Measurements from ENCODE around the gene B4GALT2. TPM values are rescaled to one million over a fixed set of nuclear protein-coding genes. Genes with fewer than 3 reads are reported as not detected.
A peak's percentile ranks its signal among the peaks of the same experiment; 100 is the strongest.

B4GALT2 gene
- total and polyA plus RNA-seq, 9 of the 15 experiments (the other 6 are each of a cell fraction or from before 2014, with no cell fraction given): 1.3 to 86.8 (median 43.8) TPM

GRCh38 chr1:43934101-43934985 is 44.7 kb upstream of the B4GALT2 start (continued):
- TF ChIP-seq ETS1 (conservative IDR thresholded peaks at IDR 0.05; ENCODE audit: control insufficient read depth, low read depth, low read length): 0 out of 2 replicates have a peak, but pooled peaks have one; percentile 26
- TF ChIP-seq HNRNPLL (IDR thresholded peaks at IDR 0.05; ENCODE audit: low read depth, low read length, poor library complexity, severe bottlenecking): no peak
- TF ChIP-seq NFE2L1 (tag; IDR thresholded peaks at IDR 0.05; ENCODE audit: borderline replicate concordance, low read depth): no peak
- no peak for TF ChIP-seq ZC3H8 (IDR thresholded peaks at IDR 0.05)
- TF ChIP-seq PHB (CRISPR knock-in tag; IDR thresholded peaks at IDR 0.05): no peak
- no peak for TF ChIP-seq MXI1 (IDR thresholded peaks at IDR 0.05; ENCODE audit: low read depth, low read length)
- no peak for TF ChIP-seq JUN (IDR thresholded peaks at IDR 0.05; ENCODE audit: borderline replicate concordance, low read depth, low read length)
- TF ChIP-seq JUN (CRISPR knock-in tag; IDR thresholded peaks at IDR 0.05; ENCODE audit: borderline replicate concordance): no peak
- no peak for TF ChIP-seq SLC30A9 (CRISPR knock-in tag; IDR thresholded peaks at IDR 0.05)
- no peak for TF ChIP-seq NUFIP1 (IDR thresholded peaks at IDR 0.05; ENCODE audit: partially characterized antibody)
- peak; percentile 3 to 13; a peak in 1 of 4 replicates for TF ChIP-seq NRF1 (conservative IDR thresholded peaks at IDR 0.05 in 1 of 2, IDR thresholded peaks at IDR 0.05 in 1 of 2)
- TF ChIP-seq NCOR1 (IDR thresholded peaks at IDR 0.05): no peak
- TF ChIP-seq NBN (IDR thresholded peaks at IDR 0.05; ENCODE audit: low read depth): peak; percentile 43; the same call in 1 of the 2 replicates
- no peak for TF ChIP-seq ZSCAN32 (CRISPR knock-in tag; IDR thresholded peaks at IDR 0.05)
- TF ChIP-seq ID3 (CRISPR knock-in tag; IDR thresholded peaks at IDR 0.05): no peak
- peak; percentile 43; the same call in 1 of the 2 replicates for TF ChIP-seq ID3 (tag; IDR thresholded peaks at IDR 0.05)
- no peak for TF ChIP-seq ZNF551 (CRISPR knock-in tag; IDR thresholded peaks at IDR 0.05)
- no peak for TF ChIP-seq ZNF274 (IDR thresholded peaks at IDR 0.05; ENCODE audit: borderline replicate concordance, low read depth, low read length)
- no peak for TF ChIP-seq HDGF (IDR thresholded peaks at IDR 0.05)
- no peak for TF ChIP-seq PTTG1 (tag; IDR thresholded peaks at IDR 0.05; ENCODE audit: low read depth)
- no peak for TF ChIP-seq RAD51 (IDR thresholded peaks at IDR 0.05; ENCODE audit: borderline replicate concordance, low read depth)
- TF ChIP-seq SPI1 (IDR thresholded peaks at IDR 0.05; ENCODE audit: borderline replicate concordance, low read depth, low read length): no peak
- TF ChIP-seq SRF (CRISPR knock-in tag; IDR thresholded peaks at IDR 0.05): no peak
- no peak for TF ChIP-seq THRAP3 (IDR thresholded peaks at IDR 0.05; ENCODE audit: borderline replicate concordance)
- TF ChIP-seq FOXA1 (IDR thresholded peaks at IDR 0.05; ENCODE audit: borderline replicate concordance): no peak
- no peak for TF ChIP-seq ZBTB9 (CRISPR knock-in tag; IDR thresholded peaks at IDR 0.05)
- TF ChIP-seq POLR2AphosphoS5 (IDR thresholded peaks at IDR 0.05; ENCODE audit: control insufficient read depth, insufficient read depth, low read depth, low read length): no peak
- TF ChIP-seq TFAM (CRISPR knock-in tag; conservative IDR thresholded peaks at IDR 0.05): no peak

All from K562 (cell line).